ENCODE data around the gene CIITA.

Gene CIITA

GRCh38 chr16:10906914-10907756, 30.1 kb downstream of the CIITA start:
- TF ChIP-seq CTCF (conservative IDR thresholded peaks at IDR 0.05; ENCODE audit: low read depth, low read length): no peak
- DNase-seq (ENCODE audit: low read depth): no peak
- no peak overlapping the region for H3K4me3 ChIP-seq (ENCODE audit: low read length)

GRCh38 chr16:10907757-10908045, 30.7 kb downstream of the CIITA start:
- H3K4me3 ChIP-seq (ENCODE audit: low read length): no peak overlapping the region
- no peak for DNase-seq (ENCODE audit: low read depth)
- TF ChIP-seq CTCF (conservative IDR thresholded peaks at IDR 0.05; ENCODE audit: low read depth, low read length): no peak

GRCh38 chr16:10911267-10911666, 34.3 kb downstream of the CIITA start:
- no peak for TF ChIP-seq CTCF (conservative IDR thresholded peaks at IDR 0.05; ENCODE audit: low read depth, low read length)
- no peak for DNase-seq (ENCODE audit: low read depth)
- H3K4me3 ChIP-seq (ENCODE audit: low read length): no peak overlapping the region

GRCh38 chr16:10916534-10916933, 39.5 kb downstream of the CIITA start:
- H3K4me3 ChIP-seq (ENCODE audit: low read length): no peak overlapping the region
- no peak for DNase-seq (ENCODE audit: low read depth)
- no peak for TF ChIP-seq CTCF (conservative IDR thresholded peaks at IDR 0.05; ENCODE audit: low read depth, low read length)

GRCh38 chr16:10918294-10919002, 41.4 kb downstream of the CIITA start:
- peak; percentile 80 for DNase-seq (ENCODE audit: low read depth)
- TF ChIP-seq CTCF (conservative IDR thresholded peaks at IDR 0.05; ENCODE audit: low read depth, low read length): peak; percentile 100
- peak overlapping the region; percentile 31 for H3K4me3 ChIP-seq (ENCODE audit: low read length)

GRCh38 chr16:10919003-10919351, 42.0 kb downstream of the CIITA start:
- TF ChIP-seq CTCF (conservative IDR thresholded peaks at IDR 0.05; ENCODE audit: low read depth, low read length): no peak
- H3K4me3 ChIP-seq (ENCODE audit: low read length): no peak overlapping the region
- no peak for DNase-seq (ENCODE audit: low read depth)
